ENCODE results near the gene C2CD5. TPM values are rescaled to one million over a fixed set of nuclear protein-coding genes. Genes with fewer than 3 reads are reported as not detected.

The C2CD5 gene
- total and polyA plus RNA-seq, 7 donors = 2.5 to 13.4 (median 5.9) TPM

- H3K4me1 ChIP-seq = no peaks in the 10 kb centered on the region
- peak; percentile 48 for TF ChIP-seq CTCF (IDR thresholded peaks at IDR 0.05)
- peak; percentile 57 to 89 (median 74) for ATAC-seq
- intact Hi-C loops (cut with DNase I) = no loop called here
- H3K9me3 ChIP-seq = peaks cover 8% of the 10 kb centered on the region
- DNase-seq = no peak
- no peak overlapping the region for H3K27ac ChIP-seq
- H3K4me3 ChIP-seq = no peak overlapping the region
- 94 to 98% (median 98%) methylated on average over 3 of the region's 3 CpGs for WGBS, 3 donors
- peaks cover 0 to 56% of the 10 kb centered on the region in 2 donors for H3K36me3 ChIP-seq (ENCODE audit: insufficient read depth in 1 of 2, low read depth in 1 of 2)
- no peaks in the 10 kb centered on the region for H3K27me3 ChIP-seq (ENCODE audit: insufficient read depth in 3 of 3, low read length in 2 of 3)
Measured at GRCh38 chr12:22529281-22530060, 14.9 kb downstream of the C2CD5 start.

- peaks cover 8% of the 10 kb centered on the region for H3K9me3 ChIP-seq
- no peak overlapping the region for H3K27ac ChIP-seq
- intact Hi-C loops (cut with DNase I) = no loop called here
- DNase-seq (no peak), ATAC-seq (no peak)
- 98 to 100% (median 99%) methylated on average over 1 of the region's 1 CpG for WGBS, 3 donors
- no peaks in the 10 kb centered on the region for H3K27me3 ChIP-seq (ENCODE audit: insufficient read depth in 3 of 3, low read length in 2 of 3)
- H3K4me1 ChIP-seq = no peaks in the 10 kb centered on the region
- no peak overlapping the region for H3K4me3 ChIP-seq
- H3K36me3 ChIP-seq (ENCODE audit: insufficient read depth in 1 of 2, low read depth in 1 of 2) = peaks cover 2 to 57% of the 10 kb centered on the region in 2 donors
- TF ChIP-seq CTCF (IDR thresholded peaks at IDR 0.05) = no peak
Measured at GRCh38 chr12:22527999-22528398, 16.3 kb downstream of the C2CD5 start.

GRCh38 chr12:22526836-22527235 is 17.5 kb downstream of the C2CD5 start:
- WGBS, 3 donors = 86 to 92% (median 90%) methylated on average over 3 of the region's 3 CpGs
- no peak for ATAC-seq

GRCh38 chr12:22525426-22525825 is 18.9 kb downstream of the C2CD5 start:
- Histone ChIP-seq H3K27ac (no peak overlapping the region), H3K9me3 (no peaks in the 10 kb centered on the region), H3K36me3 (ENCODE audit: insufficient read depth in 1 of 2, low read depth in 1 of 2) (peaks cover 2 to 72% of the 10 kb centered on the region in 2 donors), H3K4me3 (no peak overlapping the region), H3K4me1 (no peaks in the 10 kb centered on the region), H3K27me3 (ENCODE audit: insufficient read depth in 3 of 3, low read length in 2 of 3) (no peaks in the 10 kb centered on the region)
- intact Hi-C loops (cut with DNase I) = no loop called here
- TF ChIP-seq CTCF (IDR thresholded peaks at IDR 0.05) = no peak
- 93 to 97% (median 94%) methylated on average over 2 of the region's 2 CpGs for WGBS, 3 donors
- ATAC-seq = no peak
- DNase-seq = no peak

More at GRCh38 chr12:22526836-22527235, 17.5 kb downstream of the C2CD5 start:
- no peaks in the 10 kb centered on the region for H3K27me3 ChIP-seq (ENCODE audit: insufficient read depth in 3 of 3, low read length in 2 of 3)
- no peak for TF ChIP-seq CTCF (IDR thresholded peaks at IDR 0.05)
- peaks cover 2 to 58% of the 10 kb centered on the region in 2 donors for H3K36me3 ChIP-seq (ENCODE audit: insufficient read depth in 1 of 2, low read depth in 1 of 2)
- H3K4me3 ChIP-seq = no peak overlapping the region
- no peak for DNase-seq
- no peaks in the 10 kb centered on the region for H3K4me1 ChIP-seq
- intact Hi-C loops (cut with DNase I) = no loop called here
- no peak overlapping the region for H3K27ac ChIP-seq
- peaks cover 8% of the 10 kb centered on the region for H3K9me3 ChIP-seq
